ENCODE data around the gene RNU1-4. TPM values are rescaled to one million over a fixed set of nuclear protein-coding genes. Genes with fewer than 3 reads are reported as not detected.
"Not testable (repeated sequence)": the region's sequence is repeated elsewhere in the genome, so short reads cannot be mapped to it uniquely, and the experiment has no call there.

Gene RNU1-4
- under 0.01 TPM in 2 replicates for total RNA-seq

DNA sequence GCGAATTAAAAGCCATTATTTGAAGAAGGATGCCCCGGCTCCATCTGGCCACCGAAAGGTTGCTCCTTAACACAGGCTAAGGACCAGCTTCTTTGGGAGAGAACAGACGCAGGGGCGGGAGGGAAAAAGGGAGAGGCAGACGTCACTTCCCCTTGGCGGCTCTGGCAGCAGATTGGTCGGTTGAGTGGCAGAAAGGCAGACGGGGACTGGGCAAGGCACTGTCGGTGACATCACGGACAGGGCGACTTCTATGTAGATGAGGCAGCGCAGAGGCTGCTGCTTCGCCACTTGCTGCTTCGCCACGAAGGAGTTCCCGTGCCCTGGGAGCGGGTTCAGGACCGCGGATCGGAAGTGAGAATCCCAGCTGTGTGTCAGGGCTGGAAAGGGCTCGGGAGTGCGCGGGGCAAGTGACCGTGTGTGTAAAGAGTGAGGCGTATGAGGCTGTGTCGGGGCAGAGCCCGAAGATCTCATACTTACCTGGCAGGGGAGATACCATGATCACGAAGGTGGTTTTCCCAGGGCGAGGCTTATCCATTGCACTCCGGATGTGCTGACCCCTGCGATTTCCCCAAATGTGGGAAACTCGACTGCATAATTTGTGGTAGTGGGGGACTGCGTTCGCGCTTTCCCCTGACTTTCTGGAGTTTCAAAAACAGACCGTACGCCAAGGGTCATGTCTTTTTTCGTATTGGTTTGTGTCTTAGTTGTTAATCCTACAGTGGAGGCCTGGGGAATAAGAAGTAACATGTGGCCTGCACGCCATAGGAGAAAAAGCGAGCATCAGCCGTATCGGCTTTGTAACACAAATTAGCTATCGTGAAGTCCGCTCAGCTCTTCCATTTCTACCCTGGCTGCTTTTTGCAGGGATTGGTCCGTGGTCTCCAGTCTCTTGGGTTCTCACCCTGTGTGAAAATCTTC, at the start of gene RNU1-4:
Gene RNU1-4 (plus strand): TSS at position 470 of the 918 bp plus-strand sequence.
- DNase-seq (ENCODE audit: low read depth); H3K27me3 ChIP-seq (ENCODE audit: control insufficient read depth, insufficient read depth, low read length); H3K36me3 ChIP-seq (ENCODE audit: control insufficient read depth, insufficient read depth, low read length); H3K4me3 ChIP-seq (ENCODE audit: low read depth, low read length): not testable (repeated sequence)

DNA sequence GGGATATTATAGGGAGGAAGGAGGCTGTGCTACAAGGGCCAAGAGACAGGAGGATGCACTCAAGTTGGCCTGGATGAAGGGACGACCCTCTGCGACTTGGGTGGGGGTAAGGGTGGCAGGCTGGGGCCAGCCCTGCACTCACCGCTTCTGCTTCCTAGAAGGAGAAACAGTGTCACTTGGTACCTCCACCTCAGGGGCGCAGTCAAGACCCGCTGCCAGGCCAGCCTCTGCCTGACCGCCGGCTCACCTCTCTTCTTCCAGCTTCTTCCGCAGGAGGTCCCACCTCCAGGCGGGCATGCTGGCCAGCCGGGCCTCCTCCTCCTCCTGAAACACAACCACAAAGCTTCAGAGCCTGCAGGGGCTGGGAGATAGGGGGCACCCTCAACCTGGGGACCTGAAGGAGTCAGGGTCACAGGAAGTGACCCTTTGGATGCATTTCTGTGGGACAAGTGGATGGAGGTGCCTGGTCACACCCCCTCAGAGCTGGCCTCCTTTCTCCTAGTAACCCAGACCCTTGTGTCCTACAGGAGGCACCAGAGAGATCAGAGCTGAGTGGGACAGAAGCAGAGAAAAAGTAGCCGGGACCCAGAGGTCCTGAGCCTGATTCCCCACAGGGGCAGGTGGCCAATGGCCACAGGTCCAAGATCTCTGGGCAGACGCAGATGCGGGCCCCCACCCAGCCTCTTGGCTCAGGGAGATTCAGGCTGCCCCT, 49.2 kb upstream of the RNU1-4 start:
- H3K36me3 ChIP-seq (ENCODE audit: control insufficient read depth, insufficient read depth, low read length); DNase-seq (ENCODE audit: low read depth); H3K4me3 ChIP-seq (ENCODE audit: low read depth, low read length); H3K27me3 ChIP-seq (ENCODE audit: control insufficient read depth, insufficient read depth, low read length): not testable (repeated sequence)

GRCh38 chr1:16692283-16692682, 48.0 kb upstream of the RNU1-4 start:
- DNase-seq (ENCODE audit: low read depth); H3K36me3 ChIP-seq (ENCODE audit: control insufficient read depth, insufficient read depth, low read length); H3K4me3 ChIP-seq (ENCODE audit: low read depth, low read length): not testable (repeated sequence)
- peaks cover 13% of the 10 kb centered on the region for H3K27me3 ChIP-seq (ENCODE audit: control insufficient read depth, insufficient read depth, low read length)

DNA sequence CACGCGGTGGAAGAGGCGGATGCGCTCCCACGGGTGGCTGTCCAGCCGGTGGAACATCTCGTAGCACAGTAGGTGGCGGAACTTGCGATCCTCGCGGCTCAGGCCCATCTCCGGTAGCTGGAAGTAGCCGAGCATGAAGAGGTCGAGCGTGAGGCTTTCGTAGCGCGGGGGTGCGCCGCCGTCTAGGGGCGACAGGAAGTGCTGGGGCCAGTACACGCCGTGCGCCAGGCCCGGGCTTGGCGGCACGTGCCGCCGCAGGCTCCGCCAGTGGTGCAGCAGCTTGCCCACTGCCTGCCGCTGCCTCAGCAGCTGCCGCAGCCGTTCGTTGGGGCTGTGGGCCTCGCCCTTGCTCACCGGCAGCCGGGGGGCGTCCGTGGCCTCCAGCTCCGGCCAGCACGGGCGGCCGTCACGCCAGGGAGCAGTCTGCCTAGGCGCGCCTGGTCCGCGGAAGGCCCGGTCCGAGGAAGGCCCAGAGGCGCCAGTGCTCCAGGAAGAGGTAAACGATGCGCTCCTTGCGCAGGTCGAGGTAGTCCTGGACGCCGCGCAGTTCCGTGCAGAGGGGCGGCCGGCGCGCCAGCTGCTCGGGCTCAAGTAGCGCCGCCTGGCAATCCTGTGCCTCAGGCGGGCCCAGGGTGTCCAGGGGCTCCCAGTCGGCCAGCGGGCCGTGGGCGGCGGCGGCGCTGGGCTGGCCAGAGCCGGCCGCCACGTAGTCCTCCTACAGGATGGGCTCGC, 47.4 kb upstream of the RNU1-4 start:
- not testable (repeated sequence) for H3K36me3 ChIP-seq (ENCODE audit: control insufficient read depth, insufficient read depth, low read length); DNase-seq (ENCODE audit: low read depth); H3K4me3 ChIP-seq (ENCODE audit: low read depth, low read length)
- peaks cover 11% of the 10 kb centered on the region for H3K27me3 ChIP-seq (ENCODE audit: control insufficient read depth, insufficient read depth, low read length)

GRCh38 chr1:16693449-16694307, 46.6 kb upstream of the RNU1-4 start:
- H3K27me3 ChIP-seq (ENCODE audit: control insufficient read depth, insufficient read depth, low read length): peaks cover 14% of the 10 kb centered on the region
- not testable (repeated sequence) for H3K36me3 ChIP-seq (ENCODE audit: control insufficient read depth, insufficient read depth, low read length); DNase-seq (ENCODE audit: low read depth); H3K4me3 ChIP-seq (ENCODE audit: low read depth, low read length)

DNA sequence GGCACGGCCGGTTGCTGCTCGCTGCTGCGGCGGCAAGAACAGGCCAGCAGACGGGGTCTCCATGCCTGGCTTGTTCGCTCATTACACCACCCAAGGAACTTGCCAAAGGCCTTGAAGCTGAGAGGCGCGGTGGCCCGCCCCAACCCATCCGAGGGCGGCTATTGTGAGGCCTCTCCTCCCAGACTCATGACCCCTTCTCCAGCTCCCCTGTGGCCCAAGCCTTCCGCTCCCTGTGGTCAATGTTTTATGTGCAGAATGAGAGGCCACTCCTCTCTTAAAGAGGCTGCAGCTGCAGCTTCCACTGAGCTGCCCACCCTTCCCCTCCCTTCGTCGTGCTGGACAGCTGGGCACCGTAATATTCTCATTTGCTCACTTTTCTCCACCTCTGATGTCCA, 46.0 kb upstream of the RNU1-4 start:
- H3K27me3 ChIP-seq (ENCODE audit: control insufficient read depth, insufficient read depth, low read length): peaks cover 16% of the 10 kb centered on the region
- not testable (repeated sequence) for H3K36me3 ChIP-seq (ENCODE audit: control insufficient read depth, insufficient read depth, low read length); DNase-seq (ENCODE audit: low read depth); H3K4me3 ChIP-seq (ENCODE audit: low read depth, low read length)

- H3K4me3 ChIP-seq (ENCODE audit: low read depth, low read length); H3K36me3 ChIP-seq (ENCODE audit: control insufficient read depth, insufficient read depth, low read length); DNase-seq (ENCODE audit: low read depth): not testable (repeated sequence)
- peaks cover 24% of the 10 kb centered on the region for H3K27me3 ChIP-seq (ENCODE audit: control insufficient read depth, insufficient read depth, low read length)
These were observed 43.7 kb upstream of the RNU1-4 start for GRCh38 chr1:16696507-16697150.

- DNase-seq (ENCODE audit: low read depth); H3K4me3 ChIP-seq (ENCODE audit: low read depth, low read length); H3K36me3 ChIP-seq (ENCODE audit: control insufficient read depth, insufficient read depth, low read length): not testable (repeated sequence)
- H3K27me3 ChIP-seq (ENCODE audit: control insufficient read depth, insufficient read depth, low read length): peaks cover 24% of the 10 kb centered on the region
These were observed 43.2 kb upstream of the RNU1-4 start for GRCh38 chr1:16697152-16697551.

DNA sequence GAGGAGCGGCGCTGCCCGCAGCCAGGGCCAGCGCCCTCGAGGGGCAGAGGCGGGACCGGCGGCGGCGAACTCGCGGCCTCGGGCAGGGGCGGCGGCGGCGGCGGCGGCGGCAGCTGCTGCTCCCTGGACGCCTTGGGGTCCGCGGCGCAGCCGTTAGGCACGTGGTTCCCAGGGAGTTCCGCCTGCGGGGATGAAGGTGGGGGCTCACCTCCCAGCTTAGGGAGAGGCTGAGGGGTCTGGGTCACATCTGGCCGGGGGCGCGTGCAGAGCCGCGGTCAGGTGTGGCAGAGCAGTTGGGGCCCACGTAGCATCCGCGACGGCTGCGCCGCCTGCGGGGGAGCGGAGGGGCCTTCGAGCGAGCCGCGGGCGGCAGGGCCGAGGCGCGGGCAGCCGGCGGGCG, 40.9 kb upstream of the RNU1-4 start:
- not testable (repeated sequence) for DNase-seq (ENCODE audit: low read depth)

GRCh38 chr1:16700138-16700895, 40.0 kb upstream of the RNU1-4 start:
- H3K36me3 ChIP-seq (ENCODE audit: control insufficient read depth, insufficient read depth, low read length); DNase-seq (ENCODE audit: low read depth); H3K4me3 ChIP-seq (ENCODE audit: low read depth, low read length): not testable (repeated sequence)
- peaks cover 21% of the 10 kb centered on the region for H3K27me3 ChIP-seq (ENCODE audit: control insufficient read depth, insufficient read depth, low read length)

More for the DNA sequence above, 40.9 kb upstream of the RNU1-4 start:
- H3K27me3 ChIP-seq (ENCODE audit: control insufficient read depth, insufficient read depth, low read length): peaks cover 21% of the 10 kb centered on the region
- not testable (repeated sequence) for H3K4me3 ChIP-seq (ENCODE audit: low read depth, low read length); H3K36me3 ChIP-seq (ENCODE audit: control insufficient read depth, insufficient read depth, low read length)

GRCh38 chr1:16701189-16701588, 39.1 kb upstream of the RNU1-4 start:
- peaks cover 21% of the 10 kb centered on the region for H3K27me3 ChIP-seq (ENCODE audit: control insufficient read depth, insufficient read depth, low read length)
- H3K4me3 ChIP-seq (ENCODE audit: low read depth, low read length); DNase-seq (ENCODE audit: low read depth); H3K36me3 ChIP-seq (ENCODE audit: control insufficient read depth, insufficient read depth, low read length): not testable (repeated sequence)

DNA sequence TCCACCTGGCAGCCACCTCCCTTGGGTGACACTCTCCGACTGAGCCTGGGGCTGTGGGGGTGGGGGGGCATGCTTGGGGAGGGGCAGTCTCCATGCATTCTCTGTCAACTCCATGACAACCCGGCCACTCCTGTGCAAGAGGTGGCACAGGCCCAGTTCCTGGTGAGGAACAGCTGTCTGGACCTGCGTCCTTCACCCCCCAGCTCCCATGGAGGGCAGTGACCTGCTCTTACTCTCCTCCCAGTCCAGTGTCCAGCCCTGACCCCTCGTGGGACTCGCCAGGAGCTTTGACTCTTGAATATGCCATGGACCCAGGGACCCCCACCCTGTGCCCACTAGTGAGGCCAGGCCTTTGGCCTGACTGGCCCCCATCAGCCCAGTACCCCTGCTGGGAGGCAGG, 38.0 kb upstream of the RNU1-4 start:
- not testable (repeated sequence) for H3K4me3 ChIP-seq (ENCODE audit: low read depth, low read length); H3K36me3 ChIP-seq (ENCODE audit: control insufficient read depth, insufficient read depth, low read length); DNase-seq (ENCODE audit: low read depth)
- peaks cover 18% of the 10 kb centered on the region for H3K27me3 ChIP-seq (ENCODE audit: control insufficient read depth, insufficient read depth, low read length)

DNA sequence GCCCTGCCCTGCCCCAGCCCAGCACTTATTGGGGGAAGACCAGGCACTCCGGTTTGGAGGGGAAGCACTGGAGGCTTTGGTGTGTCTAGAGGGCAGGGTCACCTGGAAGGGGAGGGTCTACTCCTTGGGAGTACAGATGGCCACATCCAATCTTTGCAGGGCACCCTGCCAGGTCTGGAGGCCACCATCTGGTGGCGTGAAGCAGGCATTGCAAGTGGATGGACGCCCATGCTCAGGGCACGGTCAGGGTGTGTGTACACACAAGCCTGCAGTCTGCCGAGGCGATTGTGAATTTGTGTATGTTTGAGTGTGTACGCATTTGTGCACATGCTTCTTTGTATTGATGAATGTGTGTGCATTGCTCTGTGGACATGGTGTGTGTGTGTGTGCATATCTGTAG, 37.2 kb upstream of the RNU1-4 start:
- H3K27me3 ChIP-seq (ENCODE audit: control insufficient read depth, insufficient read depth, low read length): peaks cover 21% of the 10 kb centered on the region
- not testable (repeated sequence) for H3K4me3 ChIP-seq (ENCODE audit: low read depth, low read length); DNase-seq (ENCODE audit: low read depth); H3K36me3 ChIP-seq (ENCODE audit: control insufficient read depth, insufficient read depth, low read length)

Measured in kidney epithelial cell (primary cell).